Calu3 (cell line): ENCODE results near the gene PSAPL1. TPM values are rescaled to one million over a fixed set of nuclear protein-coding genes. Genes with fewer than 3 reads are reported as not detected.

Source experiments
- BruUV-seq: library from RNA; stranded (reverse); fragments of 400-500 nt; replicated peaks from 2 replicates; lab custom pipeline; 2021; lab: Mats Ljungman, UMichigan
- CTCF ChIA-PET: fragments of 300-600 bp; sonication (Branson Sonifier 250); formaldehyde crosslinking; loops from one replicate; lab custom pipeline; 2022; ENCODE audit warnings: antibody characterized with exemption; lab: Charles Lee
- DNase-seq: peaks from one replicate; pipeline ENCODE4 v3.0.0; 2022
- H3K27ac Mint-ChIP-seq: one replicate; pipeline ENCODE4 v1.8.0; 2022; ENCODE audit warnings: mixed read lengths; ENCODE audit not compliant: unreplicated experiment
- H3K27me3 Mint-ChIP-seq: one replicate; pipeline ENCODE4 v1.8.0; 2022; ENCODE audit warnings: mixed read lengths; ENCODE audit not compliant: unreplicated experiment
- H3K36me3 Mint-ChIP-seq: one replicate; pipeline ENCODE4 v1.8.0; 2022; ENCODE audit warnings: mild to moderate bottlenecking, moderate library complexity, mixed read lengths; ENCODE audit not compliant: insufficient read depth, unreplicated experiment
- H3K4me1 Mint-ChIP-seq: one replicate; pipeline ENCODE4 v1.8.0; 2022; ENCODE audit warnings: mild to moderate bottlenecking, low read depth, mixed read lengths; ENCODE audit not compliant: unreplicated experiment
- H3K4me3 Mint-ChIP-seq: one replicate; pipeline ENCODE4 v1.8.0; 2022; ENCODE audit warnings: mild to moderate bottlenecking, low read depth, moderate library complexity, mixed read lengths; ENCODE audit not compliant: unreplicated experiment
- H3K9me3 Mint-ChIP-seq: one replicate; pipeline ENCODE4 v1.8.0; 2022; ENCODE audit warnings: low read depth, mixed read lengths; ENCODE audit not compliant: unreplicated experiment
- intact Hi-C: fragments of 100-400 bp; cut with micrococcal nuclease; formaldehyde crosslinking; loops from one replicate; pipeline ENCODE4 v1.10.0; 2022; ENCODE audit not compliant: unreplicated experiment
- total RNA-seq: library from RNA; stranded (reverse); gene quantifications from 2 replicates; pipeline ENCODE4 v1.2.3, GENCODE V29; 2022
- TF ChIP-seq, protein P1 (sequence below): fragments of 200-600 bp; IDR thresholded peaks from one replicate; pipeline ENCODE4 v1.8.0; 2022; ENCODE audit warnings: antibody characterized with exemption; ENCODE audit not compliant: unreplicated experiment

The PSAPL1 gene
- total RNA-seq, 1 experiment from 2014 or later: not detected

DNA sequence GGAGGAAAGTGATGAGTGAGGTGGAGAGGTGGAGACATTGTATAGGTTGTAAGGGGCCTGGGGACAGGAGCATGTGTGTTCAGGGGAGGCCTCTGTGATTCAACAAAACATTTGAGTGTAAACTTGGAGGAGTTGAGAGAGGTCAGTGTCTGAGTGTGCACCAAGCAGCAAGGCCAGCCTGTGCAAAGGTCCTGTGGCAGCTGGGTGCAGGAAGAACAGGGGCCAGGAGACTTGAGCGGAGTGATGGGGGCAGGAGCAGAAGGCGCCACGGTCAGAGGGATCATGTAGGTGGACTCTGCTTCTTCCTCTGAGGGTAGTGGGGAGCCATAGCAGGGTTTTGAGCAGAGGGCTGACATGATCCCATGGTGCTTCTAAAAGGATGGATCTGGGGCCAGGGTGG lies 9.6 kb upstream of the PSAPL1 start:
- Mint-ChIP-seq H3K9me3 (no peaks in the 10 kb centered on the region), H3K27ac (no peak overlapping the region), H3K27me3 (peaks cover 67% of the 10 kb centered on the region), H3K36me3 (no peaks in the 10 kb centered on the region), H3K4me1 (no peaks in the 10 kb centered on the region), H3K4me3 (no peak overlapping the region)
- TF ChIP-seq, protein P1, sequence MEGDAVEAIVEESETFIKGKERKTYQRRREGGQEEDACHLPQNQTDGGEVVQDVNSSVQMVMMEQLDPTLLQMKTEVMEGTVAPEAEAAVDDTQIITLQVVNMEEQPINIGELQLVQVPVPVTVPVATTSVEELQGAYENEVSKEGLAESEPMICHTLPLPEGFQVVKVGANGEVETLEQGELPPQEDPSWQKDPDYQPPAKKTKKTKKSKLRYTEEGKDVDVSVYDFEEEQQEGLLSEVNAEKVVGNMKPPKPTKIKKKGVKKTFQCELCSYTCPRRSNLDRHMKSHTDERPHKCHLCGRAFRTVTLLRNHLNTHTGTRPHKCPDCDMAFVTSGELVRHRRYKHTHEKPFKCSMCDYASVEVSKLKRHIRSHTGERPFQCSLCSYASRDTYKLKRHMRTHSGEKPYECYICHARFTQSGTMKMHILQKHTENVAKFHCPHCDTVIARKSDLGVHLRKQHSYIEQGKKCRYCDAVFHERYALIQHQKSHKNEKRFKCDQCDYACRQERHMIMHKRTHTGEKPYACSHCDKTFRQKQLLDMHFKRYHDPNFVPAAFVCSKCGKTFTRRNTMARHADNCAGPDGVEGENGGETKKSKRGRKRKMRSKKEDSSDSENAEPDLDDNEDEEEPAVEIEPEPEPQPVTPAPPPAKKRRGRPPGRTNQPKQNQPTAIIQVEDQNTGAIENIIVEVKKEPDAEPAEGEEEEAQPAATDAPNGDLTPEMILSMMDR: no peak
- intact Hi-C loops: no loop called here
- CTCF ChIA-PET: no interaction called here
- DNase-seq: no peak
- BruUV-seq: no TSS peak

DNA sequence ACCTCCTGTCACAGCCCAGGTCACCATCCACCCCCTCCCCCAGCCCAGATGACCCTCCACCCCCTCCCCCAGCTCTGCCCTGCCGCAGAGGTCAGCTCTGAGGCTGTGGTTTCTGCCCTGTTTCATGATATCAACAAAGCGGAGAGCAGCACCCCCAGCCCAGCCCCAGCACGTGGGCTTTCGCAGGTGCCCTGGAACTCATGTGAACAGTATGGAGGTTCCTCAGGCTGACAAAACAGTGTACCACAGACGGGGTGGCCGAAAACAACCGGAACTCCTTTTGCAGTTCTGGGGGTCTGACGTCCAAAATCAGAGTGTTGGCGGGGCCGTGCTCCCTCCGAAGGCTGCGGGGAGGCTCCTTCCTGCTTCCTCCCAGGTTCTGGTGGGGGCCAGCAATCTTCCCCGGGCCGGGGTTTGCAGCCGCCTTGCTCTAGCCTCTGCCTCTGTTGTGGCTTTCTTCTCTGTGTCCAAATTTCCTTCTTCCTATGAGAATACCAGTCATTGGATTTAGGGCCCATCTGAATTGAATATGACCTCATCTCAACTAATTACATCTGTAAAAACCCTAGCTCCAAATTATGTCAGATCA lies 7.9 kb upstream of the PSAPL1 start:
- TF ChIP-seq, protein P1: no peak
- H3K4me3 Mint-ChIP-seq: no peak overlapping the region
- H3K27me3 Mint-ChIP-seq: peaks cover 60% of the 10 kb centered on the region
- BruUV-seq: no TSS peak
- H3K4me1 Mint-ChIP-seq: no peaks in the 10 kb centered on the region
- no peaks in the 10 kb centered on the region for H3K9me3 Mint-ChIP-seq
- no peaks in the 10 kb centered on the region for H3K36me3 Mint-ChIP-seq
- H3K27ac Mint-ChIP-seq: no peak overlapping the region
- no peak for DNase-seq
- CTCF ChIA-PET: no interaction called here
- intact Hi-C loops: no loop called here

DNA sequence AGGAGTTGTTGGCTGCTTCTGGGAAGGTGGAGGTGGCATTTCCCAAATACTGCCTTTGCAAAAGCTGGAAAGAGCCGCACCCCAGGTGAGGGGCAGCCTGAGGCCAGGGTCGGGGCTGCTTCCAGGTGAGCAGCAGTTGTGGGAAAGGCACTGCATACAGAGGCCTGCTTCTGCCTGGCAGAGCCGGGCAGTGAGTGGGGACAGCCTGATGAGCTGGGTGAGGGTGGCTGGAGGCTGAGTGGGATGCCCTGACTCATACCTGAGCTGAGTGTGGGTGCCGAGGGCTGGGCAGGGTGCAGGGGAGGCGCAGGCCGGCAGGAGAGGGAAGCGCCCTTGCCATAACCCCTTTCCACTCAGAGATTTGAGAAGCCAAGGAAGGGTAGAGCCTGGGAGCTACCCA lies 6.5 kb upstream of the PSAPL1 start:
- peaks cover 52% of the 10 kb centered on the region for H3K27me3 Mint-ChIP-seq
- no peak overlapping the region for H3K4me3 Mint-ChIP-seq
- TF ChIP-seq, protein P1: no peak
- H3K9me3 Mint-ChIP-seq: no peaks in the 10 kb centered on the region
- BruUV-seq: no TSS peak
- no peak overlapping the region for H3K27ac Mint-ChIP-seq
- CTCF ChIA-PET: no interaction called here
- no peaks in the 10 kb centered on the region for H3K4me1 Mint-ChIP-seq
- H3K36me3 Mint-ChIP-seq: no peaks in the 10 kb centered on the region
- intact Hi-C loops: no loop called here
- DNase-seq: no peak

- no peaks in the 10 kb centered on the region for H3K36me3 Mint-ChIP-seq
- no peak for DNase-seq
- H3K4me1 Mint-ChIP-seq: peaks cover 12% of the 10 kb centered on the region
- no peak overlapping the region for H3K27ac Mint-ChIP-seq
- H3K4me3 Mint-ChIP-seq: no peak overlapping the region
- no peaks in the 10 kb centered on the region for H3K9me3 Mint-ChIP-seq
- CTCF ChIA-PET: no interaction called here
- intact Hi-C loops: no loop called here
- no TSS peak for BruUV-seq
- peaks cover 39% of the 10 kb centered on the region for H3K27me3 Mint-ChIP-seq
- TF ChIP-seq, protein P1: no peak
Observed at GRCh38 chr4:7439699-7440098, 5.0 kb upstream of the PSAPL1 start.
